Neural progenitor cell (in vitro differentiated cells): ENCODE data around the gene STRN3. TPM values are rescaled to one million over a fixed set of nuclear protein-coding genes. Genes with fewer than 3 reads are reported as not detected.

Experiments used
- DNase-seq: peaks from one replicate; pipeline ENCODE4 v3.0.0-alpha.2; 2016; ENCODE audit warnings: low spot score
- H2AFZ ChIP-seq: fragments of 200-600 bp; sonication (generic); replicated peaks from 2 replicates; pipeline ENCODE4 v1.6.1; 2016; ENCODE audit warnings: antibody characterized with exemption
- H3F3A ChIP-seq: fragments of 200-600 bp; sonication (generic); 2 replicates; pipeline ENCODE4 v1.6.1; 2016; ENCODE audit warnings: antibody characterized with exemption, low read depth
- H3K27ac ChIP-seq: fragments of 200-600 bp; sonication (generic); 2 replicates; pipeline ENCODE4 v1.5.1; 2016; ENCODE audit warnings: mild to moderate bottlenecking
- H3K27me3 ChIP-seq: fragments of 200-600 bp; sonication (generic); 2 replicates; pipeline ENCODE4 v1.6.1; 2016; ENCODE audit warnings: mild to moderate bottlenecking, moderate library complexity
- H3K36me3 ChIP-seq: fragments of 200-600 bp; sonication (generic); 2 replicates; pipeline ENCODE4 v1.5.1; 2016
- H3K4me1 ChIP-seq: fragments of 200-600 bp; sonication (generic); 2 replicates; pipeline ENCODE4 v1.6.1; 2016; ENCODE audit warnings: mixed run types
- H3K4me2 ChIP-seq: fragments of 200-600 bp; sonication (generic); 2 replicates; pipeline ENCODE4 v1.6.1; 2016
- H3K4me3 ChIP-seq: fragments of 200-600 bp; sonication (generic); 2 replicates; pipeline ENCODE4 v1.5.1; 2016
- H3K79me2 ChIP-seq: fragments of 200-600 bp; sonication (generic); 2 replicates; pipeline ENCODE4 v1.6.1; 2016; ENCODE audit warnings: low read depth
- H3K9ac ChIP-seq: fragments of 200-600 bp; sonication (generic); 2 replicates; pipeline ENCODE4 v1.6.1; 2016
- H3K9me3 ChIP-seq: fragments of 200-600 bp; sonication (generic); 2 replicates; pipeline ENCODE4 v1.5.1; 2016; ENCODE audit warnings: low read depth
- H4K20me1 ChIP-seq: fragments of 200-600 bp; sonication (generic); 2 replicates; pipeline ENCODE4 v1.6.1; 2016; ENCODE audit warnings: low read depth
- H3K27ac Mint-ChIP-seq: 3 replicates; pipeline ENCODE4 v1.8.0; 2021; ENCODE audit warnings: mixed read lengths
- H3K27me3 Mint-ChIP-seq: 2 replicates; pipeline ENCODE4 v1.8.0; 2022; ENCODE audit warnings: low read depth, mild to moderate bottlenecking, inconsistent platforms, moderate library complexity, mixed read lengths; ENCODE audit not compliant: insufficient read depth
- H3K36me3 Mint-ChIP-seq: 3 replicates; pipeline ENCODE4 v1.8.0; 2021; ENCODE audit warnings: mixed read lengths
- H3K4me1 Mint-ChIP-seq: 3 replicates; pipeline ENCODE4 v1.8.0; 2021; ENCODE audit warnings: mixed read lengths
- H3K4me3 Mint-ChIP-seq: 3 replicates; pipeline ENCODE4 v1.8.0; 2021; ENCODE audit warnings: mild to moderate bottlenecking, moderate library complexity, mixed read lengths
- H3K9me3 Mint-ChIP-seq: 3 replicates; pipeline ENCODE4 v1.8.0; 2020; ENCODE audit warnings: mixed read lengths
- CTCF ChIP-seq: fragments of 200-600 bp; sonication (generic); IDR thresholded peaks from 2 replicates; pipeline ENCODE4 v1.5.1; 2017; ENCODE audit warnings: antibody characterized with exemption, mild to moderate bottlenecking
- EZH2 ChIP-seq: fragments of 200-600 bp; sonication (generic); IDR thresholded peaks from 2 replicates; pipeline ENCODE4 v1.6.1; 2017; ENCODE audit warnings: antibody characterized with exemption, mild to moderate bottlenecking, moderate library complexity
- EZH2phosphoT487 ChIP-seq: fragments of 200-600 bp; sonication (generic); IDR thresholded peaks from 2 replicates; pipeline ENCODE4 v1.6.1; 2017; ENCODE audit warnings: antibody characterized with exemption
- total RNA-seq: library from RNA; depleted of rRNA; stranded (reverse); fragments of >200 nt; gene quantifications from 2 replicates; pipeline ENCODE4 v1.2.3, GENCODE V29; 2015; ENCODE audit warnings: low replicate concordance

Gene STRN3
- total RNA-seq, 1 donor from 2014 or later: 104 TPM

DNA sequence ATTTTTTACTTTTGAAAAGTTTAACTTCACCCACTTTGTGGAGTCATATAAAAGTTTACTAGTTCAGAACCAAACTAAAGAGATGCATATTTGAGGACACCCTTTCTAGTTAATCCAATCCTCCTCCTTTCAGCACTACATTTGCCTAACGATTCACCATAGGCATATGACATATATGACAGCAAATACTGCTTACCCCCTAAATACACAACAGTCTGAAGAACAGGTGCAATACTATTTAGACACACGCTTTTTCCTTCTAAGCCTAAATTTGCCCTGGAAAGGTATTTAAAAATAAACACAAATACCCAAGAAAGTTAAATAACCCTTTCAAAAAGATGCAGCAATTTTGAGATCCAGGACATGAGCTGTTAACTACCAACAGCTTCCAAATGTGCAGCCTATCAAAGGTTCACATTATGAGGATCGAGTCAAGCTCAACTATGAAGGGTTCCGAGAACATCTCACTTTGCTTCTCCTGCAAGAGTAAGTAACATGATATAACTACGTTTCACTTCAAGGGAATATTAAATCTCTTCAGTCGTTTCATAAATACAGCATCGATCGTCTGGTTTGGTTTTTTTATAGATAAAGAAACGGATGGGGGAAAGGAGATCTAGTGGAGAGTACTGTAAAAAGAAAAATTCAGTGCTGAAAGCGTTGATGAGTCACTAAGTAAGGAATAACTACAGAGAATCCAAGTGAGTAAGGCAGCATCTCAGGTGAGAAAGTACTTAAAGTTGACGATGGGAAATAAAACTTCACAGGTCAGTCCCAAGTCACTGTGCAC, 1.4 kb downstream of the STRN3 start:
- H3K4me2 ChIP-seq: peak overlapping the region; percentile 98
- H4K20me1 ChIP-seq: peaks cover 50% of the 10 kb centered on the region
- H3K4me3 Mint-ChIP-seq: peak overlapping the region; percentile 95
- H3K79me2 ChIP-seq: peaks cover 88% of the 10 kb centered on the region
- H3K27ac ChIP-seq: no peak overlapping the region
- TF ChIP-seq CTCF: no peak
- H3K4me1 Mint-ChIP-seq: peaks cover 21% of the 10 kb centered on the region
- peaks cover 26% of the 10 kb centered on the region for H3K4me1 ChIP-seq
- H3F3A ChIP-seq: peaks cover 17% of the 10 kb centered on the region
- no peak for DNase-seq
- no peak overlapping the region for H2AFZ ChIP-seq
- peaks cover 6% of the 10 kb centered on the region for H3K36me3 ChIP-seq
- H3K27me3 Mint-ChIP-seq: peaks cover 5% of the 10 kb centered on the region
- H3K27ac Mint-ChIP-seq: peak overlapping the region; percentile 96
- peaks cover 6% of the 10 kb centered on the region for H3K9me3 Mint-ChIP-seq
- peak overlapping the region; percentile 100 for H3K4me3 ChIP-seq
- H3K36me3 Mint-ChIP-seq: peaks cover 14% of the 10 kb centered on the region
- H3K9me3 ChIP-seq: no peaks in the 10 kb centered on the region
- H3K9ac ChIP-seq: peak overlapping the region; percentile 98
- no peaks in the 10 kb centered on the region for H3K27me3 ChIP-seq

DNA sequence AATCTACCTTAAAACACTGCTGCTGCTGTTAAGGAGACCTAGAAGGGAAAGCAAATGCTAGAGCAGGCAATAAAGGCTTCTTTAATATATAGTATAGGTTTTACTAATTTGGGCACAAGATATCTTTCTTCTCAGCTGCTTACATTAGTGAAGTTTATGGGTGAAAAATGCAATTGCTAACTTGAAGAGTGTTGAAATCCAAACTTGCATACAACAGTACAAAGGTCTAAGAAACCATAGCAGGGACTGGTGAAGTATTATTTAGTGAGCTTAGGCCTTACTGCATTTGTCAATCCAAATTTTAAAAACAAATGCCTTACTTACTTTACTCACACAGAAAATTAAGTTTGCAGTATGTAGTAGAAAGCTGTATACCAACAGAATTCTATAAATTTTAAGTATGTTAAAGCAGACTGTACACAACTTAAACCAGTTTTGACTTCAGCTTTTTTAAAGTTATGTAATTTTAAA, 2.1 kb downstream of the STRN3 start:
- H4K20me1 ChIP-seq: peaks cover 58% of the 10 kb centered on the region
- TF ChIP-seq EZH2phosphoT487 (no peak), CTCF (no peak), EZH2 (no peak)
- Mint-ChIP-seq H3K4me3 (peak overlapping the region; percentile 67), H3K27me3 (peaks cover 5% of the 10 kb centered on the region), H3K36me3 (peaks cover 14% of the 10 kb centered on the region), H3K4me1 (peaks cover 21% of the 10 kb centered on the region), H3K9me3 (peaks cover 6% of the 10 kb centered on the region), H3K27ac (no peak overlapping the region)
- H3K9me3 ChIP-seq: no peaks in the 10 kb centered on the region
- peaks cover 17% of the 10 kb centered on the region for H3F3A ChIP-seq
- no peak overlapping the region for H3K27ac ChIP-seq
- H3K79me2 ChIP-seq: peaks cover 89% of the 10 kb centered on the region
- peaks cover 6% of the 10 kb centered on the region for H3K36me3 ChIP-seq
- peaks cover 26% of the 10 kb centered on the region for H3K4me1 ChIP-seq
- peak overlapping the region; percentile 98 for H3K4me2 ChIP-seq
- no peaks in the 10 kb centered on the region for H3K27me3 ChIP-seq
- DNase-seq: no peak
- H2AFZ ChIP-seq: no peak overlapping the region
- peak overlapping the region; percentile 100 for H3K4me3 ChIP-seq
- H3K9ac ChIP-seq: peak overlapping the region; percentile 98

DNA sequence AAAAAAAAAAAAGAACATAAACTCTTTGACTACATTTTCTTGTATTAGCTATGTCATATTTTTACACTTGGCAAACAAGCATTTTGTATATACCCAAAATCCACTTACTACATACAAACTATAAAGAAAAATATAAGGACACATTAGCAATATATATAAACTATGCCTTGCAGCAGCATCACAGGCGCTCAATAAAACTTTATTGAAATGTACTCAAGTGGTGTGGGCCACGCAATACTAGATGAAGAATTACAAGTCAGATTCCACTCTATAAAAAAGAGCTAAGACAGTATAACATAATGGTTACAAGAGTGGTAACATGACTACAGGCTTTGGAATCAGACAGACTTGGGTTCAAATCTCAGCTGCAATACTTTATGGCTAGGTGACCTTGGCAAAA, 3.8 kb downstream of the STRN3 start:
- Mint-ChIP-seq H3K27ac (no peak overlapping the region), H3K36me3 (peaks cover 21% of the 10 kb centered on the region), H3K4me1 (peaks cover 27% of the 10 kb centered on the region), H3K27me3 (peaks cover 5% of the 10 kb centered on the region), H3K9me3 (peaks cover 6% of the 10 kb centered on the region), H3K4me3 (no peak overlapping the region)
- peaks cover 21% of the 10 kb centered on the region for H3K4me1 ChIP-seq
- no peaks in the 10 kb centered on the region for H3K27me3 ChIP-seq
- H3K79me2 ChIP-seq: peaks cover 89% of the 10 kb centered on the region
- TF ChIP-seq CTCF: no peak
- no peak for TF ChIP-seq EZH2
- no peak for TF ChIP-seq EZH2phosphoT487
- no peaks in the 10 kb centered on the region for H3K9me3 ChIP-seq
- H3K9ac ChIP-seq: no peak overlapping the region
- peaks cover 6% of the 10 kb centered on the region for H3K36me3 ChIP-seq
- peaks cover 74% of the 10 kb centered on the region for H4K20me1 ChIP-seq
- no peak overlapping the region for H2AFZ ChIP-seq
- no peak for DNase-seq
- H3K4me2 ChIP-seq: no peak overlapping the region
- H3F3A ChIP-seq: peaks cover 10% of the 10 kb centered on the region
- no peak overlapping the region for H3K27ac ChIP-seq
- H3K4me3 ChIP-seq: no peak overlapping the region
